IPS-18a (cell line): Measurements from ENCODE around the gene TBC1D32.
A peak's percentile ranks its signal among the peaks of the same experiment; 100 is the strongest.

Source experiments
- H3K27ac ChIP-seq: one replicate; pipeline ENCODE4 v1.5.1; 2013; ENCODE audit warnings: low read length
- H3K27me3 ChIP-seq: one replicate; pipeline ENCODE4 v1.6.1; 2013; ENCODE audit warnings: mild to moderate bottlenecking, low read length; ENCODE audit not compliant: control insufficient read depth, insufficient read depth
- H3K36me3 ChIP-seq: one replicate; pipeline ENCODE4 v1.6.1; 2013; ENCODE audit warnings: low read depth, low read length; ENCODE audit not compliant: control insufficient read depth
- H3K4me1 ChIP-seq: one replicate; pipeline ENCODE4 v1.6.1; 2013; ENCODE audit warnings: low read depth, low read length; ENCODE audit not compliant: control insufficient read depth
- H3K4me3 ChIP-seq: one replicate; pipeline ENCODE4 v1.5.1; 2013; ENCODE audit warnings: low read length
- H3K9ac ChIP-seq: one replicate; pipeline ENCODE4 v1.6.1; 2013; ENCODE audit warnings: mild to moderate bottlenecking, low read length, moderate library complexity
- H3K9me3 ChIP-seq: one replicate; pipeline ENCODE4 v1.6.1; 2013; ENCODE audit warnings: low read depth, low read length; ENCODE audit not compliant: control insufficient read depth

The TBC1D32 gene

GRCh38 chr6:121158891-121159290, 175.4 kb downstream of the TBC1D32 start:
- Histone ChIP-seq H3K4me1 (peaks cover 4% of the 10 kb centered on the region), H3K36me3 (no peaks in the 10 kb centered on the region), H3K27ac (no peak overlapping the region), H3K9me3 (no peaks in the 10 kb centered on the region), H3K27me3 (no peaks in the 10 kb centered on the region), H3K9ac (no peak overlapping the region), H3K4me3 (no peak overlapping the region)

- Histone ChIP-seq H3K9me3 (no peaks in the 10 kb centered on the region), H3K4me1 (peaks cover 4% of the 10 kb centered on the region), H3K27me3 (no peaks in the 10 kb centered on the region), H3K4me3 (no peak overlapping the region), H3K36me3 (no peaks in the 10 kb centered on the region), H3K9ac (no peak overlapping the region), H3K27ac (no peak overlapping the region)
Observed at GRCh38 chr6:121158438-121158837, 175.8 kb downstream of the TBC1D32 start.

GRCh38 chr6:121157906-121158305, 176.4 kb downstream of the TBC1D32 start:
- H3K4me1 ChIP-seq: peaks cover 4% of the 10 kb centered on the region
- H3K36me3 ChIP-seq: no peaks in the 10 kb centered on the region

GRCh38 chr6:121143476-121143875, 190.8 kb downstream of the TBC1D32 start:
- Histone ChIP-seq H3K4me1 (no peaks in the 10 kb centered on the region), H3K9me3 (no peaks in the 10 kb centered on the region), H3K4me3 (no peak overlapping the region), H3K9ac (no peak overlapping the region), H3K27me3 (no peaks in the 10 kb centered on the region), H3K27ac (no peak overlapping the region), H3K36me3 (no peaks in the 10 kb centered on the region)

More at GRCh38 chr6:121157906-121158305, 176.4 kb downstream of the TBC1D32 start:
- H3K9ac ChIP-seq: no peak overlapping the region
- H3K27me3 ChIP-seq: no peaks in the 10 kb centered on the region
- peaks cover under 1% of the 10 kb centered on the region for H3K9me3 ChIP-seq
- H3K27ac ChIP-seq: no peak overlapping the region
- no peak overlapping the region for H3K4me3 ChIP-seq

GRCh38 chr6:121142093-121142492, 192.2 kb downstream of the TBC1D32 start:
- H3K27ac ChIP-seq: no peak overlapping the region
- H3K27me3 ChIP-seq: no peaks in the 10 kb centered on the region
- no peak overlapping the region for H3K9ac ChIP-seq
- H3K36me3 ChIP-seq: no peaks in the 10 kb centered on the region
- H3K4me3 ChIP-seq: no peak overlapping the region
- no peaks in the 10 kb centered on the region for H3K9me3 ChIP-seq
- no peaks in the 10 kb centered on the region for H3K4me1 ChIP-seq

- Histone ChIP-seq H3K9me3 (no peaks in the 10 kb centered on the region), H3K27ac (no peak overlapping the region), H3K9ac (no peak overlapping the region), H3K27me3 (no peaks in the 10 kb centered on the region), H3K4me1 (no peaks in the 10 kb centered on the region), H3K36me3 (no peaks in the 10 kb centered on the region), H3K4me3 (no peak overlapping the region)
Observed at GRCh38 chr6:121135425-121135824, 198.9 kb downstream of the TBC1D32 start.

GRCh38 chr6:121134922-121135321, 199.4 kb downstream of the TBC1D32 start:
- no peaks in the 10 kb centered on the region for H3K4me1 ChIP-seq
- no peak overlapping the region for H3K4me3 ChIP-seq
- no peaks in the 10 kb centered on the region for H3K27me3 ChIP-seq
- no peak overlapping the region for H3K9ac ChIP-seq
- H3K27ac ChIP-seq: no peak overlapping the region
- H3K36me3 ChIP-seq: no peaks in the 10 kb centered on the region
- H3K9me3 ChIP-seq: no peaks in the 10 kb centered on the region

GRCh38 chr6:121124600-121124999, 209.7 kb downstream of the TBC1D32 start:
- peaks cover 8% of the 10 kb centered on the region for H3K9me3 ChIP-seq
- H3K27me3 ChIP-seq: no peaks in the 10 kb centered on the region
- no peak overlapping the region for H3K4me3 ChIP-seq
- peaks cover 7% of the 10 kb centered on the region for H3K4me1 ChIP-seq
- no peaks in the 10 kb centered on the region for H3K36me3 ChIP-seq
- no peak overlapping the region for H3K27ac ChIP-seq
- no peak overlapping the region for H3K9ac ChIP-seq

- Histone ChIP-seq H3K9ac (no peak overlapping the region), H3K4me3 (no peak overlapping the region), H3K27ac (no peak overlapping the region), H3K4me1 (no peaks in the 10 kb centered on the region), H3K27me3 (no peaks in the 10 kb centered on the region), H3K9me3 (no peaks in the 10 kb centered on the region), H3K36me3 (no peaks in the 10 kb centered on the region)
Observed at GRCh38 chr6:121112356-121112755, 221.9 kb downstream of the TBC1D32 start.

GRCh38 chr6:121110733-121111132, 223.5 kb downstream of the TBC1D32 start:
- no peaks in the 10 kb centered on the region for H3K27me3 ChIP-seq
- no peak overlapping the region for H3K27ac ChIP-seq
- H3K36me3 ChIP-seq: no peaks in the 10 kb centered on the region
- no peak overlapping the region for H3K4me3 ChIP-seq
- H3K9me3 ChIP-seq: no peaks in the 10 kb centered on the region
- H3K4me1 ChIP-seq: peaks cover under 1% of the 10 kb centered on the region
- H3K9ac ChIP-seq: no peak overlapping the region

- H3K27ac ChIP-seq: no peak overlapping the region
- no peaks in the 10 kb centered on the region for H3K9me3 ChIP-seq
Observed at GRCh38 chr6:121106962-121107361, 227.3 kb downstream of the TBC1D32 start.

GRCh38 chr6:121105461-121105860, 228.8 kb downstream of the TBC1D32 start:
- Histone ChIP-seq H3K9ac (no peak overlapping the region), H3K9me3 (no peaks in the 10 kb centered on the region), H3K27me3 (no peaks in the 10 kb centered on the region), H3K36me3 (no peaks in the 10 kb centered on the region), H3K27ac (no peak overlapping the region), H3K4me3 (peak overlapping the region; percentile 33), H3K4me1 (peaks cover 11% of the 10 kb centered on the region)

More at GRCh38 chr6:121106962-121107361, 227.3 kb downstream of the TBC1D32 start:
- no peak overlapping the region for H3K4me3 ChIP-seq
- peaks cover 11% of the 10 kb centered on the region for H3K4me1 ChIP-seq
- H3K27me3 ChIP-seq: no peaks in the 10 kb centered on the region
- no peaks in the 10 kb centered on the region for H3K36me3 ChIP-seq
- no peak overlapping the region for H3K9ac ChIP-seq
